Measurements from ENCODE around the gene HS3ST4.

- TF ChIP-seq SUZ12 (IDR thresholded peaks at IDR 0.05; ENCODE audit: extremely low read depth, insufficient read depth, insufficient read length) (no peak), ZNF274 (IDR thresholded peaks at IDR 0.05; ENCODE audit: low read depth, low read length) (no peak), YY1 (IDR thresholded peaks at IDR 0.05; ENCODE audit: insufficient read depth, insufficient read length) (no peak)
Observed at GRCh38 chr16:26129997-26130396, 438.2 kb downstream of the HS3ST4 start.

Measured in NT2/D1 (cell line).